ENCODE results near the gene TCTA. TPM values are rescaled to one million over a fixed set of nuclear protein-coding genes. Genes with fewer than 3 reads are reported as not detected.

Gene TCTA
- polyA plus RNA-seq, 1 of the 3 experiments (the other 2 are of a cell fraction), result 42.1 TPM

DNA sequence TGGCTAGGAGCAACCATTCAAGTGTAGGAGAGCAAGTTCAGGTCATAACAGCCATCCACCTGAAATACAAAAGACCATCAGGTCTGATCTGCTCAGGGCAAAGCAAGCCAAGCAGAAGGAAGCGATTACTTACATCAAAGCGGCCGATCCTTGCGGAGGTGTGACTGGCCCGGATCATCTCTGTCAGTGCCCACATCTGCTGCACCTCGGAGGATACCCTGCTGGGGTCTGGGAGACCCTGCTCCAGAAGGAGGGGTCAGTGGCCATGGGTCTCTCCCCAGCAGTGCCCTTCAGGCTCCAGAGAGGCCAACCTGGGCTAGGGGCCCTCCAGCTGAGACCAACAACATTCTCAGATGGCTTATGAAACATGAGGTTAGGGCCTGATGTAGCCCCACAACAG is 12.6 kb downstream of the TCTA start:
- DNase-seq, result no peak
- POLR2A ChIA-PET, result no interaction called here
- Histone ChIP-seq H3K9me2 (no peaks in the 10 kb centered on the region), H3K79me2 (ENCODE audit: insufficient read depth) (peaks cover 12% of the 10 kb centered on the region; the same call in 1 of the 2 replicates), H3K4me2 (no peak overlapping the region), H3K27ac (ENCODE audit: low read depth in 2 of 2, low read length in 1 of 2) (no peak overlapping the region), H3K36me3 (replicated peaks in 1 of 2; ENCODE audit: control insufficient read depth in 1 of 2, insufficient read depth in 2 of 2, low read length in 1 of 2) (peaks cover 3 to 18% of the 10 kb centered on the region in 2 experiments), H3K9me3 (no peaks in the 10 kb centered on the region), H3K27me3 (ENCODE audit: insufficient read depth) (no peaks in the 10 kb centered on the region), H3F3A (replicated peaks; ENCODE audit: insufficient read depth) (peaks cover 19% of the 10 kb centered on the region), H4K20me1 (ENCODE audit: insufficient read depth) (no peaks in the 10 kb centered on the region), H2AFZ (ENCODE audit: low read depth) (no peak overlapping the region), H3K4me1 (ENCODE audit: control insufficient read depth in 1 of 2, insufficient read depth in 2 of 2, low read depth in 1 of 2, low read length in 1 of 2) (peaks cover 0 to 14% of the 10 kb centered on the region in 2 experiments; a peak in 1 of 4 replicates), H3K9ac (no peak overlapping the region), H3K4me3 (ENCODE audit: low read depth in 2 of 2, low read length in 1 of 2) (no peak overlapping the region)
- WGBS (ENCODE audit: low lambda C conversion rate), result 91% methylated on average over 6 of the region's 6 CpGs
- no peak for TF ChIP-seq CHD2 (IDR thresholded peaks at IDR 0.05; ENCODE audit: low read length, partially characterized antibody)
- no peak for TF ChIP-seq ELF1 (IDR thresholded peaks at IDR 0.05)
- TF ChIP-seq SIN3A (IDR thresholded peaks at IDR 0.05; ENCODE audit: borderline replicate concordance, low read depth, low read length), result no peak
- TF ChIP-seq, protein P1, sequence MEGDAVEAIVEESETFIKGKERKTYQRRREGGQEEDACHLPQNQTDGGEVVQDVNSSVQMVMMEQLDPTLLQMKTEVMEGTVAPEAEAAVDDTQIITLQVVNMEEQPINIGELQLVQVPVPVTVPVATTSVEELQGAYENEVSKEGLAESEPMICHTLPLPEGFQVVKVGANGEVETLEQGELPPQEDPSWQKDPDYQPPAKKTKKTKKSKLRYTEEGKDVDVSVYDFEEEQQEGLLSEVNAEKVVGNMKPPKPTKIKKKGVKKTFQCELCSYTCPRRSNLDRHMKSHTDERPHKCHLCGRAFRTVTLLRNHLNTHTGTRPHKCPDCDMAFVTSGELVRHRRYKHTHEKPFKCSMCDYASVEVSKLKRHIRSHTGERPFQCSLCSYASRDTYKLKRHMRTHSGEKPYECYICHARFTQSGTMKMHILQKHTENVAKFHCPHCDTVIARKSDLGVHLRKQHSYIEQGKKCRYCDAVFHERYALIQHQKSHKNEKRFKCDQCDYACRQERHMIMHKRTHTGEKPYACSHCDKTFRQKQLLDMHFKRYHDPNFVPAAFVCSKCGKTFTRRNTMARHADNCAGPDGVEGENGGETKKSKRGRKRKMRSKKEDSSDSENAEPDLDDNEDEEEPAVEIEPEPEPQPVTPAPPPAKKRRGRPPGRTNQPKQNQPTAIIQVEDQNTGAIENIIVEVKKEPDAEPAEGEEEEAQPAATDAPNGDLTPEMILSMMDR (IDR thresholded peaks at IDR 0.05), result no peak
- TF ChIP-seq EP300 (IDR thresholded peaks at IDR 0.05; ENCODE audit: borderline replicate concordance in 1 of 2, low read depth in 1 of 2, low read length in 1 of 2), result no peak
- TF ChIP-seq, protein P2, sequence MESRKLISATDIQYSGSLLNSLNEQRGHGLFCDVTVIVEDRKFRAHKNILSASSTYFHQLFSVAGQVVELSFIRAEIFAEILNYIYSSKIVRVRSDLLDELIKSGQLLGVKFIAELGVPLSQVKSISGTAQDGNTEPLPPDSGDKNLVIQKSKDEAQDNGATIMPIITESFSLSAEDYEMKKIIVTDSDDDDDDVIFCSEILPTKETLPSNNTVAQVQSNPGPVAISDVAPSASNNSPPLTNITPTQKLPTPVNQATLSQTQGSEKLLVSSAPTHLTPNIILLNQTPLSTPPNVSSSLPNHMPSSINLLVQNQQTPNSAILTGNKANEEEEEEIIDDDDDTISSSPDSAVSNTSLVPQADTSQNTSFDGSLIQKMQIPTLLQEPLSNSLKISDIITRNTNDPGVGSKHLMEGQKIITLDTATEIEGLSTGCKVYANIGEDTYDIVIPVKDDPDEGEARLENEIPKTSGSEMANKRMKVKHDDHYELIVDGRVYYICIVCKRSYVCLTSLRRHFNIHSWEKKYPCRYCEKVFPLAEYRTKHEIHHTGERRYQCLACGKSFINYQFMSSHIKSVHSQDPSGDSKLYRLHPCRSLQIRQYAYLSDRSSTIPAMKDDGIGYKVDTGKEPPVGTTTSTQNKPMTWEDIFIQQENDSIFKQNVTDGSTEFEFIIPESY (IDR thresholded peaks at IDR 0.05; ENCODE audit: borderline replicate concordance, low read depth), result no peak
- TF ChIP-seq TCF12 (IDR thresholded peaks at IDR 0.05), result no peak
- TF ChIP-seq, protein P3, sequence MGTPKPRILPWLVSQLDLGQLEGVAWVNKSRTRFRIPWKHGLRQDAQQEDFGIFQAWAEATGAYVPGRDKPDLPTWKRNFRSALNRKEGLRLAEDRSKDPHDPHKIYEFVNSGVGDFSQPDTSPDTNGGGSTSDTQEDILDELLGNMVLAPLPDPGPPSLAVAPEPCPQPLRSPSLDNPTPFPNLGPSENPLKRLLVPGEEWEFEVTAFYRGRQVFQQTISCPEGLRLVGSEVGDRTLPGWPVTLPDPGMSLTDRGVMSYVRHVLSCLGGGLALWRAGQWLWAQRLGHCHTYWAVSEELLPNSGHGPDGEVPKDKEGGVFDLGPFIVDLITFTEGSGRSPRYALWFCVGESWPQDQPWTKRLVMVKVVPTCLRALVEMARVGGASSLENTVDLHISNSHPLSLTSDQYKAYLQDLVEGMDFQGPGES (IDR thresholded peaks at IDR 0.05; ENCODE audit: low read depth, low read length), result no peak
- no peak for TF ChIP-seq TAF1 (IDR thresholded peaks at IDR 0.05; ENCODE audit: borderline replicate concordance, low read depth, low read length)
- TF ChIP-seq, protein P4, sequence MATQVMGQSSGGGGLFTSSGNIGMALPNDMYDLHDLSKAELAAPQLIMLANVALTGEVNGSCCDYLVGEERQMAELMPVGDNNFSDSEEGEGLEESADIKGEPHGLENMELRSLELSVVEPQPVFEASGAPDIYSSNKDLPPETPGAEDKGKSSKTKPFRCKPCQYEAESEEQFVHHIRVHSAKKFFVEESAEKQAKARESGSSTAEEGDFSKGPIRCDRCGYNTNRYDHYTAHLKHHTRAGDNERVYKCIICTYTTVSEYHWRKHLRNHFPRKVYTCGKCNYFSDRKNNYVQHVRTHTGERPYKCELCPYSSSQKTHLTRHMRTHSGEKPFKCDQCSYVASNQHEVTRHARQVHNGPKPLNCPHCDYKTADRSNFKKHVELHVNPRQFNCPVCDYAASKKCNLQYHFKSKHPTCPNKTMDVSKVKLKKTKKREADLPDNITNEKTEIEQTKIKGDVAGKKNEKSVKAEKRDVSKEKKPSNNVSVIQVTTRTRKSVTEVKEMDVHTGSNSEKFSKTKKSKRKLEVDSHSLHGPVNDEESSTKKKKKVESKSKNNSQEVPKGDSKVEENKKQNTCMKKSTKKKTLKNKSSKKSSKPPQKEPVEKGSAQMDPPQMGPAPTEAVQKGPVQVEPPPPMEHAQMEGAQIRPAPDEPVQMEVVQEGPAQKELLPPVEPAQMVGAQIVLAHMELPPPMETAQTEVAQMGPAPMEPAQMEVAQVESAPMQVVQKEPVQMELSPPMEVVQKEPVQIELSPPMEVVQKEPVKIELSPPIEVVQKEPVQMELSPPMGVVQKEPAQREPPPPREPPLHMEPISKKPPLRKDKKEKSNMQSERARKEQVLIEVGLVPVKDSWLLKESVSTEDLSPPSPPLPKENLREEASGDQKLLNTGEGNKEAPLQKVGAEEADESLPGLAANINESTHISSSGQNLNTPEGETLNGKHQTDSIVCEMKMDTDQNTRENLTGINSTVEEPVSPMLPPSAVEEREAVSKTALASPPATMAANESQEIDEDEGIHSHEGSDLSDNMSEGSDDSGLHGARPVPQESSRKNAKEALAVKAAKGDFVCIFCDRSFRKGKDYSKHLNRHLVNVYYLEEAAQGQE (IDR thresholded peaks at IDR 0.05; ENCODE audit: low read depth, low read length), result no peak
- TF ChIP-seq, protein P5, sequence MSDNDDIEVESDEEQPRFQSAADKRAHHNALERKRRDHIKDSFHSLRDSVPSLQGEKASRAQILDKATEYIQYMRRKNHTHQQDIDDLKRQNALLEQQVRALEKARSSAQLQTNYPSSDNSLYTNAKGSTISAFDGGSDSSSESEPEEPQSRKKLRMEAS (IDR thresholded peaks at IDR 0.05; ENCODE audit: low read depth), result no peak
- TF ChIP-seq RAD21 (IDR thresholded peaks at IDR 0.05; ENCODE audit: low read length), result no peak
- CTCF ChIA-PET, result no interaction called here

All from SK-N-SH (cell line).